ENCODE results near the gene QSOX2.

QSOX2 gene

DNA sequence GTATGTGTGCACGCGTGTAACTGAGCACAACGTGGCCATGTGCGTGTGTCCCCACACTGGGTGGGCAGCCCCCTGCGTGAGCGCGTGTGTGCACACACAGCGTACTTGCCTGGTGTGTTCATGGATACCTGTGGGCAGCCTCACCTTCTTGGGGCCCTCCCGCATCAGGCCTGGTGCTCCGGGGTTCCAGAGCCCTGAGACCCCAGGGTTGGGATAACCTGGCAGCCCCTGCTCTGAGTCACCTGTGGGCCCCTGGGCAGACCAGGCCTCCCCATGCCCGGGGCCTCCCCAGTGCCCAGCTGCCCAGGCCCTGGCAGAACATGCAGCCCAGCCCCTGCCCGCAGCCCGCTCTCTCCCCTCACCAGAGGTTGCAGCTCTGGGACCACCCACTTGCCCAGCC is 65.9 kb downstream of the QSOX2 start:
- TF ChIP-seq ZNF624 (tag by site-specific recombination; IDR thresholded peaks at IDR 0.05) (no peak), ZNF211 (tag by site-specific recombination; IDR thresholded peaks at IDR 0.05; ENCODE audit: low read depth) (no peak), ZNF621 (tag by site-specific recombination; IDR thresholded peaks at IDR 0.05) (no peak), ZNF335 (tag by site-specific recombination; conservative IDR thresholded peaks at IDR 0.05) (no peak), ZNF140 (tag by site-specific recombination; IDR thresholded peaks at IDR 0.05) (no peak), REPIN1 (tag by site-specific recombination; IDR thresholded peaks at IDR 0.05; ENCODE audit: low read depth) (no peak), ZNF501 (tag by site-specific recombination; IDR thresholded peaks at IDR 0.05) (no peak)
- TF ChIP-seq, protein P1, sequence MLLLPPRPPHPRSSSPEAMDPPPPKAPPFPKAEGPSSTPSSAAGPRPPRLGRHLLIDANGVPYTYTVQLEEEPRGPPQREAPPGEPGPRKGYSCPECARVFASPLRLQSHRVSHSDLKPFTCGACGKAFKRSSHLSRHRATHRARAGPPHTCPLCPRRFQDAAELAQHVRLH (tag by site-specific recombination; IDR thresholded peaks at IDR 0.05): no peak
- TF ChIP-seq, protein P2, sequence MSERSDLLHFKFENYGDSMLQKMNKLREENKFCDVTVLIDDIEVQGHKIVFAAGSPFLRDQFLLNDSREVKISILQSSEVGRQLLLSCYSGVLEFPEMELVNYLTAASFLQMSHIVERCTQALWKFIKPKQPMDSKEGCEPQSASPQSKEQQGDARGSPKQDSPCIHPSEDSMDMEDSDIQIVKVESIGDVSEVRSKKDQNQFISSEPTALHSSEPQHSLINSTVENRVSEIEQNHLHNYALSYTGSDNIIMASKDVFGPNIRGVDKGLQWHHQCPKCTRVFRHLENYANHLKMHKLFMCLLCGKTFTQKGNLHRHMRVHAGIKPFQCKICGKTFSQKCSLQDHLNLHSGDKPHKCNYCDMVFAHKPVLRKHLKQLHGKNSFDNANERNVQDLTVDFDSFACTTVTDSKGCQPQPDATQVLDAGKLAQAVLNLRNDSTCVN (tag by site-specific recombination; optimal IDR thresholded peaks at IDR 0.05): no peak
- ChIA-PET CTCF (interaction anchor here (1.0 kb wide), 1 partner anchor 212 kb away, joined by 5 read pairs; no protein-coding TSS in a partner anchor), POLR2A (no interaction called here)
- H3K27ac ChIP-seq (ENCODE audit: extremely low read depth, low read depth, low read length): no peak overlapping the region
- no peak overlapping the region for H3K4me3 ChIP-seq (ENCODE audit: low read depth, low read length)
- no peaks in the 10 kb centered on the region for H3K36me3 ChIP-seq (ENCODE audit: control insufficient read depth in 2 of 2, insufficient read depth in 1 of 2, low read length in 2 of 2)
- no peaks in the 10 kb centered on the region for H3K9me3 ChIP-seq (ENCODE audit: control insufficient read depth, insufficient read depth, low read depth, low read length)
- no peaks in the 10 kb centered on the region for H3K4me1 ChIP-seq (ENCODE audit: control insufficient read depth, insufficient read depth, low read length)

DNA sequence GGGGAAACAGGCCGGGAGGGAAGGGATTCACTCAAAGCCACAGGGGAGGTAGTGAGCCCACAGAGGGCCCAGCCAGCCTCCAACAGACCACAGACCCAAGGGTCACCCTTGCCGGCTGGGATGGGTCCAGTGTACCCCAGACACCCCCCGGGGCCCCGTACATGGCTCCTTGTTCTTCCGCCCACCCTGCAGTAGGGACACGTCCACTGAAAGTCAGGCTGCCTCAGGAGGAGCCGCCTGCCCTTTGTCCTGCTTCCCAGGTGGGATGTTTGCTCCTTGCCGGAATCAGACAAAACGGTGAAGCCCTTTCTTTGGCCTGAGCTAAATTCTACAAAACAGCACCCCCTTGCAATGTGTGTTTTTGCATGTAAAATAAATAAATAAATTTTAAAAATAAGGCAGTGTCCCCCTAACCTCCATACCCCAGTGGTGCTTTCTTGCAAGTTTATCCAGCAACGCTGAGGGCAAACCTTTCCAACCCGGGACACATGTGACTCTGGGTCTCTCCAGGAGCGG is 66.5 kb downstream of the QSOX2 start:
- TF ChIP-seq ZFP41 (tag by site-specific recombination; IDR thresholded peaks at IDR 0.05; ENCODE audit: borderline replicate concordance): no peak
- TF ChIP-seq PRDM10 (tag by site-specific recombination; IDR thresholded peaks at IDR 0.05): peak; percentile 75
- CTCF ChIA-PET: interaction anchor here (0.6 to 1.4 kb wide), 4 partner anchors 9 to 211 kb away, joined by 3 to 12 read pairs (median 5); no protein-coding TSS in a partner anchor
- Histone ChIP-seq H3K36me3 (ENCODE audit: control insufficient read depth in 2 of 2, insufficient read depth in 1 of 2, low read length in 2 of 2) (no peaks in the 10 kb centered on the region), H3K4me1 (ENCODE audit: control insufficient read depth, insufficient read depth, low read length) (no peaks in the 10 kb centered on the region), H3K27ac (ENCODE audit: extremely low read depth, low read depth, low read length) (no peak overlapping the region), H3K9me3 (ENCODE audit: control insufficient read depth, insufficient read depth, low read depth, low read length) (no peaks in the 10 kb centered on the region), H3K4me3 (ENCODE audit: low read depth, low read length) (no peak overlapping the region)
- POLR2A ChIA-PET: interaction anchor here (0.8 kb wide), 1 partner anchor 184 kb away, joined by 3 read pairs; no protein-coding TSS in a partner anchor

- CTCF ChIA-PET: interaction anchor here (0.6 to 1.4 kb wide), 5 partner anchors 8 to 211 kb away, joined by 3 to 12 read pairs (median 5); no protein-coding TSS in a partner anchor
- POLR2A ChIA-PET: interaction anchor here (0.8 kb wide), 1 partner anchor 184 kb away, joined by 3 read pairs; no protein-coding TSS in a partner anchor
- no peak for TF ChIP-seq ZNF211 (tag by site-specific recombination; IDR thresholded peaks at IDR 0.05; ENCODE audit: low read depth)
- no peak for TF ChIP-seq ZNF16 (tag by site-specific recombination; IDR thresholded peaks at IDR 0.05; ENCODE audit: low read depth)
- no peak for TF ChIP-seq ZNF747 (tag by site-specific recombination; IDR thresholded peaks at IDR 0.05)
- TF ChIP-seq ZNF266 (tag by site-specific recombination; IDR thresholded peaks at IDR 0.05; ENCODE audit: low read depth): no peak
- no peak for TF ChIP-seq ZNF837 (tag by site-specific recombination; IDR thresholded peaks at IDR 0.05)
- TF ChIP-seq, protein P3, sequence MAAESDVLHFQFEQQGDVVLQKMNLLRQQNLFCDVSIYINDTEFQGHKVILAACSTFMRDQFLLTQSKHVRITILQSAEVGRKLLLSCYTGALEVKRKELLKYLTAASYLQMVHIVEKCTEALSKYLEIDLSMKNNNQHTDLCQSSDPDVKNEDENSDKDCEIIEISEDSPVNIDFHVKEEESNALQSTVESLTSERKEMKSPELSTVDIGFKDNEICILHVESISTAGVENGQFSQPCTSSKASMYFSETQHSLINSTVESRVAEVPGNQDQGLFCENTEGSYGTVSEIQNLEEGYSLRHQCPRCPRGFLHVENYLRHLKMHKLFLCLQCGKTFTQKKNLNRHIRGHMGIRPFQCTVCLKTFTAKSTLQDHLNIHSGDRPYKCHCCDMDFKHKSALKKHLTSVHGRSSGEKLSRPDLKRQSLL (tag by site-specific recombination; IDR thresholded peaks at IDR 0.05): no peak
- TF ChIP-seq ZNF664 (tag by site-specific recombination; IDR thresholded peaks at IDR 0.05): no peak
- no peak for TF ChIP-seq ZSCAN23 (tag by site-specific recombination; IDR thresholded peaks at IDR 0.05)
- TF ChIP-seq, protein P4, sequence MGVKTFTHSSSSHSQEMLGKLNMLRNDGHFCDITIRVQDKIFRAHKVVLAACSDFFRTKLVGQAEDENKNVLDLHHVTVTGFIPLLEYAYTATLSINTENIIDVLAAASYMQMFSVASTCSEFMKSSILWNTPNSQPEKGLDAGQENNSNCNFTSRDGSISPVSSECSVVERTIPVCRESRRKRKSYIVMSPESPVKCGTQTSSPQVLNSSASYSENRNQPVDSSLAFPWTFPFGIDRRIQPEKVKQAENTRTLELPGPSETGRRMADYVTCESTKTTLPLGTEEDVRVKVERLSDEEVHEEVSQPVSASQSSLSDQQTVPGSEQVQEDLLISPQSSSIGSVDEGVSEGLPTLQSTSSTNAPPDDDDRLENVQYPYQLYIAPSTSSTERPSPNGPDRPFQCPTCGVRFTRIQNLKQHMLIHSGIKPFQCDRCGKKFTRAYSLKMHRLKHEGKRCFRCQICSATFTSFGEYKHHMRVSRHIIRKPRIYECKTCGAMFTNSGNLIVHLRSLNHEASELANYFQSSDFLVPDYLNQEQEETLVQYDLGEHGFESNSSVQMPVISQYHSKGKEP (tag by site-specific recombination; IDR thresholded peaks at IDR 0.05): no peak
- TF ChIP-seq HIC1 (tag by site-specific recombination; IDR thresholded peaks at IDR 0.05): no peak
Observed at GRCh38 chr9:136178773-136179075, 66.9 kb downstream of the QSOX2 start.

More at GRCh38 chr9:136178773-136179075, 66.9 kb downstream of the QSOX2 start:
- no peaks in the 10 kb centered on the region for H3K4me1 ChIP-seq (ENCODE audit: control insufficient read depth, insufficient read depth, low read length)
- H3K4me3 ChIP-seq (ENCODE audit: low read depth, low read length): no peak overlapping the region
- no peaks in the 10 kb centered on the region for H3K36me3 ChIP-seq (ENCODE audit: control insufficient read depth in 2 of 2, insufficient read depth in 1 of 2, low read length in 2 of 2)
- no peak overlapping the region for H3K27ac ChIP-seq (ENCODE audit: extremely low read depth, low read depth, low read length)
- H3K9me3 ChIP-seq (ENCODE audit: control insufficient read depth, insufficient read depth, low read depth, low read length): no peaks in the 10 kb centered on the region

All from HEK293 (cell line).